ENCODE measurements around the gene CD7.

CD7 gene

GRCh38 chr17:82346342-82347300 lies 29.2 kb upstream of the CD7 start:
- DNase-seq (ENCODE audit: low read depth): no peak

- no peak for DNase-seq (ENCODE audit: low read depth)
Measured at GRCh38 chr17:82345151-82345976, 28.0 kb upstream of the CD7 start.

- no peak for DNase-seq (ENCODE audit: low read depth)
Measured at GRCh38 chr17:82344175-82344907, 26.9 kb upstream of the CD7 start.

GRCh38 chr17:82343560-82343959 lies 26.2 kb upstream of the CD7 start:
- DNase-seq (ENCODE audit: low read depth): no peak

- DNase-seq (ENCODE audit: low read depth): no peak
Measured at GRCh38 chr17:82342361-82343079, 25.1 kb upstream of the CD7 start.

- no peak for DNase-seq (ENCODE audit: low read depth)
Measured at GRCh38 chr17:82339634-82340580, 22.5 kb upstream of the CD7 start.

GRCh38 chr17:82338858-82339633 lies 21.6 kb upstream of the CD7 start:
- DNase-seq (ENCODE audit: low read depth): peak; percentile 72

- DNase-seq (ENCODE audit: low read depth): no peak
Measured at GRCh38 chr17:82334622-82335394, 17.4 kb upstream of the CD7 start.

GRCh38 chr17:82334204-82334621 lies 16.8 kb upstream of the CD7 start:
- DNase-seq (ENCODE audit: low read depth): no peak

- DNase-seq (ENCODE audit: low read depth): no peak
Measured at GRCh38 chr17:82333279-82334171, 16.1 kb upstream of the CD7 start, which contains the start of gene SECTM1. SECTM1 (minus strand) TSS chr17:82333766; CDS start chr17:82327240, 6,526 bp downstream.

- peak; percentile 45 for DNase-seq (ENCODE audit: low read depth)
Measured at GRCh38 chr17:82332669-82333278, 15.4 kb upstream of the CD7 start.

GRCh38 chr17:82331345-82331939 lies 14.0 kb upstream of the CD7 start:
- DNase-seq (ENCODE audit: low read depth): no peak

- DNase-seq (ENCODE audit: low read depth): no peak
Measured at GRCh38 chr17:82330322-82331239, 13.2 kb upstream of the CD7 start.

GRCh38 chr17:82329683-82330321 lies 12.4 kb upstream of the CD7 start:
- DNase-seq (ENCODE audit: low read depth): no peak

- DNase-seq (ENCODE audit: low read depth): no peak
Measured at GRCh38 chr17:82328994-82329507, 11.6 kb upstream of the CD7 start.

All from iris pigment epithelial cell (primary cell).